Heart left ventricle (tissue), 16 donors: ENCODE results near the gene ZNF786. TPM values are rescaled to one million over a fixed set of nuclear protein-coding genes. Genes with fewer than 3 reads are reported as not detected.
A peak's percentile ranks its signal among the peaks of the same experiment; 100 is the strongest.
"Not testable (repeated sequence)": the region's sequence is repeated elsewhere in the genome, so short reads cannot be mapped to it uniquely, and the experiment has no call there.

ENCODE experiments used
- ATAC-seq, 4 donors: fragments of 200-7000 bp; cut with Tn5 transposase; one replicate each; pipeline ENCODE4 v1.9.1; 2020 to 2022; ENCODE audit warnings: moderate library complexity in 4 of 4, mild to moderate bottlenecking in 3 of 4, moderate number of reproducible peaks in 1 of 4
- DNase-seq, 5 donors: peaks; one replicate each; pipeline ENCODE4 v3.0.0-alpha.2; 2020
- H3K27ac ChIP-seq, 12 donors: fragments of 200-600 bp; sonication (generic) in 4 of 12; one replicate each; pipeline versions ENCODE4 v1.5.0 to v1.8.0; 2016 to 2022; ENCODE audit warnings: mild to moderate bottlenecking in 2 of 12
- H3K27me3 ChIP-seq, 9 donors: fragments of 200-600 bp; sonication (generic) in 2 of 9; one replicate each; pipeline versions ENCODE4 v1.5.1 to v1.8.0; 2016 to 2022; ENCODE audit warnings: mild to moderate bottlenecking in 3 of 9
- H3K36me3 ChIP-seq, 9 donors: fragments of 200-600 bp; sonication (generic) in 2 of 9; one replicate each; pipeline versions ENCODE4 v1.5.0 to v1.8.0; 2018 to 2022; ENCODE audit warnings: mild to moderate bottlenecking in 2 of 9
- H3K4me1 ChIP-seq, 12 donors: fragments of 200-600 bp; sonication (generic) in 4 of 12; one replicate each; pipeline versions ENCODE4 v1.5.0 to v1.8.0; 2016 to 2022; ENCODE audit warnings: mild to moderate bottlenecking in 3 of 12
- H3K4me3 ChIP-seq, 12 donors: fragments of 200-600 bp; sonication (generic) in 4 of 12; one replicate each; pipeline versions ENCODE4 v1.5.0 to v1.8.0; 2017 to 2022; ENCODE audit warnings: mild to moderate bottlenecking in 9 of 12, moderate library complexity in 4 of 12
- H3K9me3 ChIP-seq, 12 donors: fragments of 200-600 bp; sonication (generic) in 4 of 12; one replicate each; pipeline versions ENCODE4 v1.5.0 to v1.8.0; 2016 to 2022; ENCODE audit warnings: mild to moderate bottlenecking in 1 of 12
- POLR2A ChIP-seq, 2 donors: fragments of 450-650 bp; IDR thresholded peaks; one replicate each; pipeline ENCODE4 v1.6.1; 2017; ENCODE audit warnings: antibody characterized with exemption in 2 of 2, mild to moderate bottlenecking in 2 of 2, moderate library complexity in 2 of 2
- WGBS, 4 donors: extraction: QIAGEN DNeasy Blood & Tissue Kit in 2 of 4; methylation state at CpG; one replicate each; pipeline versions ENCODE4 v1.1.5 to v1.1.7; 2013 to 2018; 5-methylcytosine and 5-hydroxymethylcytosine counted together
- intact Hi-C, 10 donors: fragments of 100-400 bp; cut with DNase I; formaldehyde crosslinking; loops; one replicate each; pipeline versions ENCODE4 v1.11.1 to v1.14.2; 2022
- polyA plus RNA-seq, 2 donors: library from polyadenylated mRNA; stranded (reverse); fragments of 200-250 nt; gene quantifications; one replicate each; pipeline ENCODE4 v1.2.3, GENCODE V29; 2013
- total RNA-seq, 9 donors: library from RNA; depleted of rRNA in 2 of 9; stranded (reverse); fragments of >200 nt in 2 of 9; fragmentation: NEBNext Ultra II Directional in 3 of 9; extraction: Animal tissue kit (Norgen Biotek cat#: 25700) in 3 of 9; gene quantifications; one replicate each; pipeline versions ENCODE4 v1.1.0 to v1.2.4, GENCODE V29; 2016 to 2023
- TF ChIP-seq, protein P1 (sequence below), 12 donors: fragments of 200-600 bp; sonication (generic) in 4 of 12; IDR thresholded peaks; one replicate each; pipeline versions ENCODE4 v1.5.0 to v1.8.0; 2018 to 2022; ENCODE audit warnings: antibody characterized with exemption in 12 of 12, mild to moderate bottlenecking in 5 of 12
- donor health status: ischemic (EF 13 %, LVEDD 7.1; RV severe dilation, severe dysfunction).
- donor health status: healthy with polysubstance abuse.
- donor health status: DM: no; HTN: yes; CAD: no.
- donor health status: DM: no; HTN: no; CAD: no.
- donor health status: ischemic (EF 25% LVEDD 6.9; RV normal size, moderate dysfunction).
- donor health status: ischemic (EF 25% LVEDD 5.7; RV mildly dilated, moderate dysfunction).
- donor health status: healthy.
- donor health status: DM: yes; HTN: yes; CAD: no.
- donor health status: ischemic (EF 35%, LVEDD 5.7; RV mildly dilated, moderate dysfunction).
- donor health status: nonischemic (EF 11% LVEDD 7.7; RV severe dilation, severe dysfunction).
- donor health status: DM: yes; HTN: yes; CAD: no.
- donor health status: PGD.
- donor health status: ischemic (EF 29% LVEDD 5.4; RV normal size, mild dysfunction).
- donor health status: nonischemic (EF 23%, LVEDD 6.1; RV moderate dilation, normal function).

Gene ZNF786
- total and polyA plus RNA-seq, 11 donors, result 1.4 to 5.3 (median 2.9) TPM

DNA sequence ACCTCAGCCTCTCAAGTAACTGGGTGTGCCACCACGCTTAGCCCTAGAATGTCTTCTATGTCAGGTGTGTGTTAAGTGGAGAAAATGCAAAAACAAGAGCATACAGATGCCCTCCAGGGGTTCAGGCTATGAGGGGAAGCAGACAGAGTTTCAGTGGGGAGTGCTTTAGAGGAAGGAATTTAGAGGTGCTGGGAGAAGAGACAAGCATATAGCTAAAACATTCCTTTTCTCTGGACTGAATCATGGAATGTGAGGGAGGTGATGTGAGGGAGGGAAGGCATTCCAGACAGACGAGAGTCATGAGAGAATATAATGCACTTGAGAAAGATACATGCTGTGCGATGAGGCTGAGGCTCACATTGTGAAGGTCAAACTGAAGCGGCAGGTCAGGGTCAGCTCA, 6.6 kb upstream of the ZNF786 start:
- H3K36me3 ChIP-seq, result no peaks in the 10 kb centered on the region
- DNase-seq, result no peak
- no peaks in the 10 kb centered on the region for H3K27me3 ChIP-seq
- H3K4me1 ChIP-seq, result peaks cover 0 to 2% (median under 1%) of the 10 kb centered on the region in 12 donors
- no peak for ATAC-seq
- TF ChIP-seq, protein P1, sequence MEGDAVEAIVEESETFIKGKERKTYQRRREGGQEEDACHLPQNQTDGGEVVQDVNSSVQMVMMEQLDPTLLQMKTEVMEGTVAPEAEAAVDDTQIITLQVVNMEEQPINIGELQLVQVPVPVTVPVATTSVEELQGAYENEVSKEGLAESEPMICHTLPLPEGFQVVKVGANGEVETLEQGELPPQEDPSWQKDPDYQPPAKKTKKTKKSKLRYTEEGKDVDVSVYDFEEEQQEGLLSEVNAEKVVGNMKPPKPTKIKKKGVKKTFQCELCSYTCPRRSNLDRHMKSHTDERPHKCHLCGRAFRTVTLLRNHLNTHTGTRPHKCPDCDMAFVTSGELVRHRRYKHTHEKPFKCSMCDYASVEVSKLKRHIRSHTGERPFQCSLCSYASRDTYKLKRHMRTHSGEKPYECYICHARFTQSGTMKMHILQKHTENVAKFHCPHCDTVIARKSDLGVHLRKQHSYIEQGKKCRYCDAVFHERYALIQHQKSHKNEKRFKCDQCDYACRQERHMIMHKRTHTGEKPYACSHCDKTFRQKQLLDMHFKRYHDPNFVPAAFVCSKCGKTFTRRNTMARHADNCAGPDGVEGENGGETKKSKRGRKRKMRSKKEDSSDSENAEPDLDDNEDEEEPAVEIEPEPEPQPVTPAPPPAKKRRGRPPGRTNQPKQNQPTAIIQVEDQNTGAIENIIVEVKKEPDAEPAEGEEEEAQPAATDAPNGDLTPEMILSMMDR (IDR thresholded peaks at IDR 0.05), result no peak
- no peak for TF ChIP-seq POLR2A (IDR thresholded peaks at IDR 0.05)
- H3K9me3 ChIP-seq, result no peaks in the 10 kb centered on the region
- intact Hi-C loops, result no loop called here
- H3K27ac ChIP-seq, result no peak overlapping the region
- no peak overlapping the region for H3K4me3 ChIP-seq
- 53 to 75% (median 70%) methylated on average over 4 of the region's 4 CpGs for WGBS, 4 donors

DNA sequence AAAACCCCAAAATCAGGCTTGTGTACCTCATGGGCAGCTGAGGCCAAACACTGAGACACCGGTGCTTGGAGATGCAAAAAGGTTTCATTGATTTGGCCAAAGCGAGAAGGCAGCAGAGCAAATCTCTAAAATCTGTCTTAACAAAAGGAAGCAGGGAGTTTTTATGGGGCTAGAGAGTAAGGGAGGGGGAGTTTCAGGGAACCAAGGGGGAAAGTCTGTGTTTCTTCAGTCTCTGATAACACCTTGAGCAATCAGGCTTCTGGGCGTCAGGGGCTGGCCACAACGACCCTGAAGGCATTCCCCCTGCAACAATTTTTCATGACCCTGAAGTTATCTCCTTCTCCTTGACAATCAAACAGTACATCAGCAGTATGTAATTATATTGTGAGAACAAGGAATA, 2.7 kb upstream of the ZNF786 start:
- DNase-seq (no peak), ATAC-seq (no peak)
- no peak overlapping the region for H3K4me3 ChIP-seq
- H3K27ac ChIP-seq, result no peak overlapping the region
- TF ChIP-seq, protein P1 (IDR thresholded peaks at IDR 0.05), result no peak
- no peak for TF ChIP-seq POLR2A (IDR thresholded peaks at IDR 0.05)
- 59 to 75% (median 68%) methylated on average over 4 of the region's 4 CpGs for WGBS, 4 donors
- no peaks in the 10 kb centered on the region for H3K9me3 ChIP-seq
- intact Hi-C loops, result loop anchor here in 4 of 10 donors (5.0 kb wide), 4 partner anchors 34 to 396 kb away; partner anchors contain the start of genes ZNF425 (in 2 of the 4), CUL1 (in 1 of the 4) and PDIA4 (in 1 of the 4)
- H3K27me3 ChIP-seq, result no peaks in the 10 kb centered on the region
- H3K36me3 ChIP-seq, result no peaks in the 10 kb centered on the region
- peaks cover 0 to 27% (median 11%) of the 10 kb centered on the region in 12 donors for H3K4me1 ChIP-seq

DNA sequence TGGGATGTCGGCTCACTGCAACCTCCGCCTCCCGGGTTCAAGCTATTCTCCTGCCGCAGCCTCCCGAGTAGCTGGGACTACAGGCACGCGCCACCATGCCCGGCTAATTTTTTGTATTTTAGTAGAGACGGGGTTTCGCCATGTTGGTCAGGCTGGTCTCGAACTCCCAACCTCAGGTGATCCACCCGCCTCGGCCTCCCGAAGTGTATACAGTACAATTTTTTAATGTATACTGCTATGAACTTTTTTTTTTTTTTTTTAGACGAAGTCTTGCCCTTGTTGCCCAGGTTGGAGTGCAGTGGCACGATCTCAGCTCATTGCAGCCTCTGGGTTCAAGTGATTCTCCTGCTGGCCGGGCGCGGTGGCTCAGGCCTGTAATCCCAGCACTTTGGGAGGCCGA, 1.7 kb upstream of the ZNF786 start:
- H3K9me3 ChIP-seq, H3K36me3 ChIP-seq, H3K27me3 ChIP-seq, ATAC-seq, DNase-seq: not testable (repeated sequence)
- intact Hi-C loops, result loop anchor here in 4 of 10 donors (5.0 kb wide), 4 partner anchors 35 to 395 kb away; partner anchors contain the start of genes ZNF425 (in 2 of the 4), CUL1 (in 1 of the 4) and PDIA4 (in 1 of the 4)
- H3K4me3 ChIP-seq, result peak overlapping the region in 4 of 12 donors; percentile 80 to 97 (median 89)
- peaks cover 0 to 30% (median 11%) of the 10 kb centered on the region in 12 donors for H3K4me1 ChIP-seq
- WGBS, 4 donors, result 94 to 97% (median 97%) methylated on average over 20 of the region's 20 CpGs
- peak overlapping the region in 7 of 12 donors; percentile 96 to 100 (median 99) for H3K27ac ChIP-seq

DNA sequence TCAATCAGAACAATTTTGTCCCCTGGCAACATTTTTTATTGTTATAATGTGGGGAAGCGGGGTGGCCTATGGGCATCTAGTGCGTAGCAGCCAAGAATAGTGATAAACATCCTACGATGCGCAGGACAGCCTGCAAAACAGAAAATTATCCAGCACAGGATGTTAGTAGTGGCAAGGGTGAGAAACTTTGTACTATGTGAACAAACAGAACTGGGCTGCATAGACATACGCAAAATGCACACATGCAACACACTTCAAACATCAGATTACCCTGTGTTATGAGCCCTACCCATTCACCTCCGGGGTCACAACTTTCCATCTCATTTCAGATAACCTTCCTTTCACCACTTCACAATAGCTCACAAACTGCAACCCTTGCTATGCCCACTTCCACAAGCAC, 3.1 kb downstream of the ZNF786 start:
- H3K4me1 ChIP-seq, result peaks cover 0 to 30% (median 11%) of the 10 kb centered on the region in 12 donors
- no peaks in the 10 kb centered on the region for H3K27me3 ChIP-seq
- WGBS, 4 donors, result 92 to 95% (median 93%) methylated on average over 6 of the region's 6 CpGs
- intact Hi-C loops, result loop anchor here in 1 of 10 donors (2.0 kb wide), 1 partner anchor 83 kb away; no protein-coding TSS in a partner anchor
- no peak overlapping the region for H3K4me3 ChIP-seq
- ATAC-seq (no peak), DNase-seq (no peak)
- H3K9me3 ChIP-seq, result peaks cover 0 to 9% (median 0%) of the 10 kb centered on the region in 12 donors
- H3K27ac ChIP-seq, result no peak overlapping the region
- H3K36me3 ChIP-seq, result peaks cover 0 to 3% (median 0%) of the 10 kb centered on the region in 9 donors
- TF ChIP-seq, protein P1 (IDR thresholded peaks at IDR 0.05), result no peak
- TF ChIP-seq POLR2A (IDR thresholded peaks at IDR 0.05), result no peak
